Calu3 (cell line): ENCODE results near the gene GTF3C4. TPM values are rescaled to one million over a fixed set of nuclear protein-coding genes. Genes with fewer than 3 reads are reported as not detected.

Experiments used
- BruUV-seq: library from RNA; stranded (reverse); fragments of 400-500 nt; replicated peaks from 2 replicates; lab custom pipeline; 2021; lab: Mats Ljungman, UMichigan
- CTCF ChIA-PET: fragments of 300-600 bp; sonication (Branson Sonifier 250); formaldehyde crosslinking; loops from one replicate; lab custom pipeline; 2022; ENCODE audit warnings: antibody characterized with exemption; lab: Charles Lee
- DNase-seq: peaks from one replicate; pipeline ENCODE4 v3.0.0; 2022
- H3K27ac Mint-ChIP-seq: one replicate; pipeline ENCODE4 v1.8.0; 2022; ENCODE audit warnings: mixed read lengths; ENCODE audit not compliant: unreplicated experiment
- H3K27me3 Mint-ChIP-seq: one replicate; pipeline ENCODE4 v1.8.0; 2022; ENCODE audit warnings: mixed read lengths; ENCODE audit not compliant: unreplicated experiment
- H3K36me3 Mint-ChIP-seq: one replicate; pipeline ENCODE4 v1.8.0; 2022; ENCODE audit warnings: mild to moderate bottlenecking, moderate library complexity, mixed read lengths; ENCODE audit not compliant: insufficient read depth, unreplicated experiment
- H3K4me1 Mint-ChIP-seq: one replicate; pipeline ENCODE4 v1.8.0; 2022; ENCODE audit warnings: mild to moderate bottlenecking, low read depth, mixed read lengths; ENCODE audit not compliant: unreplicated experiment
- H3K4me3 Mint-ChIP-seq: one replicate; pipeline ENCODE4 v1.8.0; 2022; ENCODE audit warnings: mild to moderate bottlenecking, low read depth, moderate library complexity, mixed read lengths; ENCODE audit not compliant: unreplicated experiment
- H3K9me3 Mint-ChIP-seq: one replicate; pipeline ENCODE4 v1.8.0; 2022; ENCODE audit warnings: low read depth, mixed read lengths; ENCODE audit not compliant: unreplicated experiment
- CTCF ChIP-seq: fragments of 200-600 bp; IDR thresholded peaks from one replicate; pipeline ENCODE4 v1.8.0; 2022; ENCODE audit warnings: antibody characterized with exemption; ENCODE audit not compliant: unreplicated experiment
- intact Hi-C: fragments of 100-400 bp; cut with micrococcal nuclease; formaldehyde crosslinking; loops from one replicate; pipeline ENCODE4 v1.10.0; 2022; ENCODE audit not compliant: unreplicated experiment
- total RNA-seq: library from RNA; stranded (reverse); gene quantifications from 2 replicates; pipeline ENCODE4 v1.2.3, GENCODE V29; 2022

The GTF3C4 gene
- total RNA-seq, 1 experiment from 2014 or later, result 16.1 TPM

GRCh38 chr9:132742821-132743311, 72.6 kb downstream of the GTF3C4 start:
- CTCF ChIA-PET, result no interaction called here
- Mint-ChIP-seq H3K27ac (no peak overlapping the region), H3K4me1 (no peaks in the 10 kb centered on the region), H3K9me3 (no peaks in the 10 kb centered on the region), H3K4me3 (no peak overlapping the region), H3K27me3 (peaks cover 29% of the 10 kb centered on the region), H3K36me3 (no peaks in the 10 kb centered on the region)
- intact Hi-C loops, result no loop called here
- no peak for DNase-seq
- TF ChIP-seq CTCF, result no peak
- no TSS peak for BruUV-seq

- Mint-ChIP-seq H3K4me1 (no peaks in the 10 kb centered on the region), H3K9me3 (no peaks in the 10 kb centered on the region), H3K27ac (no peak overlapping the region), H3K4me3 (no peak overlapping the region), H3K36me3 (no peaks in the 10 kb centered on the region), H3K27me3 (peaks cover 29% of the 10 kb centered on the region)
- no TSS peak for BruUV-seq
- intact Hi-C loops, result no loop called here
- CTCF ChIA-PET, result no interaction called here
- no peak for TF ChIP-seq CTCF
- no peak for DNase-seq
Measured at GRCh38 chr9:132743931-132744479, 73.7 kb downstream of the GTF3C4 start.

Other genes starting within 250 kb of the GTF3C4 start
- gene BARHL1, start 87.9 kb upstream of the GTF3C4 start, total RNA-seq, result not detected in 2 replicates
- 18.4 and 20.1 TPM in 2 replicates for gene DDX31, start 481 bp upstream of the GTF3C4 start, total RNA-seq
- 1.4 TPM in 2 replicates for gene AK8, start 207.8 kb downstream of the GTF3C4 start, total RNA-seq
- 2.2 and 2.5 TPM in 2 replicates for gene SPACA9, start 208.4 kb downstream of the GTF3C4 start, total RNA-seq